DOHH2 (cell line): ENCODE measurements around the gene DDIAS.

Experiments used
- EZH2phosphoT487 ChIP-seq: fragments of 200-600 bp; sonication (generic); IDR thresholded peaks from 2 replicates; pipeline ENCODE4 v1.6.1; 2017; ENCODE audit warnings: borderline replicate concordance, mild to moderate bottlenecking, antibody characterized with exemption, low read length, moderate library complexity, mixed read lengths
- TF ChIP-seq, protein P1 (sequence below): fragments of 200-600 bp; sonication (generic); IDR thresholded peaks from one replicate; pipeline ENCODE4 v1.5.1; 2014; ENCODE audit warnings: antibody characterized with exemption, mild to moderate bottlenecking, low read depth, low read length; ENCODE audit not compliant: poor library complexity, severe bottlenecking

DNA sequence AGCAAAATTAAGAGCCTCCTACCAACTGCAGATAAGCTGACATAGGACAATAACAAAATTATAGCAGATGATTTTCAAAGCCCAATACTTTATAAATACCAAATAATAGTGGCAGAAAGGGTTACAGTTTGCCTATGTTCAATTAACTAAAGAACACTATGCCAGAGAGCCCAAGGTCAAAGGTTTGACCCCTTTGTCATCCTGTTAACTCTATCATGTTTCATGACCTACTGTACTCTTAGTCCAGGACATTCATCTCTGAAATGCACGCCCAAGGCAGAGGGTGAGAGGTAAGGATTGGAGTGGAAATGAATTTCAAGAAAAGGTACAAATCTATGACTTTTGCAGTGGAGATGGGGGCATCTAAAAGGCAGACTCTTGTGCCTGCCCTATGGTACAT, 70.6 kb downstream of the DDIAS start:
- TF ChIP-seq, protein P1, sequence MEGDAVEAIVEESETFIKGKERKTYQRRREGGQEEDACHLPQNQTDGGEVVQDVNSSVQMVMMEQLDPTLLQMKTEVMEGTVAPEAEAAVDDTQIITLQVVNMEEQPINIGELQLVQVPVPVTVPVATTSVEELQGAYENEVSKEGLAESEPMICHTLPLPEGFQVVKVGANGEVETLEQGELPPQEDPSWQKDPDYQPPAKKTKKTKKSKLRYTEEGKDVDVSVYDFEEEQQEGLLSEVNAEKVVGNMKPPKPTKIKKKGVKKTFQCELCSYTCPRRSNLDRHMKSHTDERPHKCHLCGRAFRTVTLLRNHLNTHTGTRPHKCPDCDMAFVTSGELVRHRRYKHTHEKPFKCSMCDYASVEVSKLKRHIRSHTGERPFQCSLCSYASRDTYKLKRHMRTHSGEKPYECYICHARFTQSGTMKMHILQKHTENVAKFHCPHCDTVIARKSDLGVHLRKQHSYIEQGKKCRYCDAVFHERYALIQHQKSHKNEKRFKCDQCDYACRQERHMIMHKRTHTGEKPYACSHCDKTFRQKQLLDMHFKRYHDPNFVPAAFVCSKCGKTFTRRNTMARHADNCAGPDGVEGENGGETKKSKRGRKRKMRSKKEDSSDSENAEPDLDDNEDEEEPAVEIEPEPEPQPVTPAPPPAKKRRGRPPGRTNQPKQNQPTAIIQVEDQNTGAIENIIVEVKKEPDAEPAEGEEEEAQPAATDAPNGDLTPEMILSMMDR, result no peak
- TF ChIP-seq EZH2phosphoT487, result no peak
